ENCODE data around the gene SCAI. TPM values are rescaled to one million over a fixed set of nuclear protein-coding genes. Genes with fewer than 3 reads are reported as not detected.
"Not testable (repeated sequence)": the region's sequence is repeated elsewhere in the genome, so short reads cannot be mapped to it uniquely, and the experiment has no call there.

Gene SCAI
- total and polyA plus RNA-seq, 4 donors: 1.4 to 39.9 (median 8.0) TPM

- no peak overlapping the region for H3K9ac ChIP-seq (ENCODE audit: insufficient read depth in 1 of 2, low read length in 2 of 2)
- H3K4me3 ChIP-seq: no peak overlapping the region
- H3K27ac ChIP-seq (ENCODE audit: low read depth in 1 of 2, low read length in 1 of 2): no peak overlapping the region
- H3K4me1 ChIP-seq (ENCODE audit: control insufficient read depth in 5 of 5, insufficient read depth in 5 of 5, low read length in 5 of 5): no peaks in the 10 kb centered on the region
- peaks cover 0 to 12% (median 2%) of the 10 kb centered on the region in 4 donors for H3K36me3 ChIP-seq (ENCODE audit: control insufficient read depth in 4 of 4, insufficient read depth in 4 of 4, low read length in 4 of 4)
- no peaks in the 10 kb centered on the region for H3K9me3 ChIP-seq (ENCODE audit: control insufficient read depth in 4 of 4, insufficient read depth in 3 of 4, low read length in 3 of 4)
- no peak for TF ChIP-seq CTCF (IDR thresholded peaks at IDR 0.05; ENCODE audit: control extremely low read depth, extremely low read depth)
- 92 to 98% methylated on average over 2 of the region's 2 CpGs for WGBS, 2 donors
- no peak for ATAC-seq (ENCODE audit: insufficient read depth, low FRiP score)
- no peak for DNase-seq
- no peaks in the 10 kb centered on the region for H3K27me3 ChIP-seq (ENCODE audit: control insufficient read depth in 3 of 3, insufficient read depth in 3 of 3, low read length in 2 of 3)
Observed at GRCh38 chr9:124972241-124972770, 171.0 kb downstream of the SCAI start.

- H3K27ac ChIP-seq (ENCODE audit: low read depth in 1 of 2, low read length in 1 of 2): no peak overlapping the region
- DNase-seq (no peak), ATAC-seq (ENCODE audit: insufficient read depth, low FRiP score) (no peak)
- no peak overlapping the region for H3K9ac ChIP-seq (ENCODE audit: insufficient read depth in 1 of 2, low read length in 2 of 2)
- H3K9me3 ChIP-seq (ENCODE audit: control insufficient read depth in 4 of 4, insufficient read depth in 3 of 4, low read length in 3 of 4): no peaks in the 10 kb centered on the region
- WGBS, 2 donors: 37 to 63% methylated on average over 2 of the region's 2 CpGs
- no peak for TF ChIP-seq CTCF (IDR thresholded peaks at IDR 0.05; ENCODE audit: control extremely low read depth, extremely low read depth)
- H3K4me3 ChIP-seq: no peak overlapping the region
- no peaks in the 10 kb centered on the region for H3K27me3 ChIP-seq (ENCODE audit: control insufficient read depth in 3 of 3, insufficient read depth in 3 of 3, low read length in 2 of 3)
- no peaks in the 10 kb centered on the region for H3K4me1 ChIP-seq (ENCODE audit: control insufficient read depth in 5 of 5, insufficient read depth in 5 of 5, low read length in 5 of 5)
- H3K36me3 ChIP-seq (ENCODE audit: control insufficient read depth in 4 of 4, insufficient read depth in 4 of 4, low read length in 4 of 4): peaks cover 0 to 11% (median 3%) of the 10 kb centered on the region in 4 donors
Observed at GRCh38 chr9:124969401-124969800, 173.9 kb downstream of the SCAI start.

- ATAC-seq (ENCODE audit: insufficient read depth, low FRiP score): no peak
- TF ChIP-seq CTCF (IDR thresholded peaks at IDR 0.05; ENCODE audit: control extremely low read depth, extremely low read depth): no peak
- 95 to 96% methylated on average over 9 of the region's 9 CpGs for WGBS, 2 donors
Observed at GRCh38 chr9:124968238-124968637, 175.1 kb downstream of the SCAI start.

GRCh38 chr9:124965775-124966568 lies 177.4 kb downstream of the SCAI start:
- not testable (repeated sequence) for H3K36me3 ChIP-seq (ENCODE audit: control insufficient read depth in 4 of 4, insufficient read depth in 4 of 4, low read length in 4 of 4); ATAC-seq (ENCODE audit: insufficient read depth, low FRiP score); H3K4me1 ChIP-seq (ENCODE audit: control insufficient read depth in 5 of 5, insufficient read depth in 5 of 5, low read length in 5 of 5); H3K9me3 ChIP-seq (ENCODE audit: control insufficient read depth in 4 of 4, insufficient read depth in 3 of 4, low read length in 3 of 4); H3K4me3 ChIP-seq; H3K27me3 ChIP-seq (ENCODE audit: control insufficient read depth in 3 of 3, insufficient read depth in 3 of 3, low read length in 2 of 3); H3K27ac ChIP-seq (ENCODE audit: low read depth in 1 of 2, low read length in 1 of 2); H3K9ac ChIP-seq (ENCODE audit: insufficient read depth in 1 of 2, low read length in 2 of 2)
- DNase-seq: peak in 2 of 3 donors; percentile 43 to 55
- WGBS, 2 donors: 26 to 59% methylated on average over 5 of the region's 5 CpGs

More at GRCh38 chr9:124968238-124968637, 175.1 kb downstream of the SCAI start:
- Histone ChIP-seq H3K27me3 (ENCODE audit: control insufficient read depth in 3 of 3, insufficient read depth in 3 of 3, low read length in 2 of 3) (no peaks in the 10 kb centered on the region), H3K4me1 (ENCODE audit: control insufficient read depth in 5 of 5, insufficient read depth in 5 of 5, low read length in 5 of 5) (no peaks in the 10 kb centered on the region), H3K9me3 (ENCODE audit: control insufficient read depth in 4 of 4, insufficient read depth in 3 of 4, low read length in 3 of 4) (no peaks in the 10 kb centered on the region), H3K9ac (ENCODE audit: insufficient read depth in 1 of 2, low read length in 2 of 2) (no peak overlapping the region), H3K4me3 (no peak overlapping the region), H3K27ac (ENCODE audit: low read depth in 1 of 2, low read length in 1 of 2) (no peak overlapping the region), H3K36me3 (ENCODE audit: control insufficient read depth in 4 of 4, insufficient read depth in 4 of 4, low read length in 4 of 4) (peaks cover 0 to 6% (median 2%) of the 10 kb centered on the region in 4 donors)
- no peak for DNase-seq
